DMS114 treated with DMSO at 0.1 percent for 48 hours (cell line): ENCODE data around the gene HPSE.
"Not testable (repeated sequence)": the region's sequence is repeated elsewhere in the genome, so short reads cannot be mapped to it uniquely, and the experiment has no call there.

Source experiments
- DNase-seq: peaks from one replicate; lab custom pipeline; 2025; ENCODE audit not compliant: unreplicated experiment; lab: John Stamatoyannopoulos, UW

The HPSE gene

GRCh38 chr4:83335701-83336100 is 1.1 kb upstream of the HPSE start:
- DNase-seq: no peak

GRCh38 chr4:83331956-83332355 is 2.7 kb downstream of the HPSE start:
- no peak for DNase-seq

- no peak for DNase-seq
Observed at GRCh38 chr4:83329521-83330110, 5.0 kb downstream of the HPSE start.

- DNase-seq: no peak
Observed at GRCh38 chr4:83328521-83329187, 6.0 kb downstream of the HPSE start.

GRCh38 chr4:83326546-83326945 is 8.1 kb downstream of the HPSE start:
- no peak for DNase-seq

- not testable (repeated sequence) for DNase-seq
Observed at GRCh38 chr4:83325306-83325705, 9.3 kb downstream of the HPSE start.

- no peak for DNase-seq
Observed at GRCh38 chr4:83323136-83323535, 11.5 kb downstream of the HPSE start.

- DNase-seq: no peak
Observed at GRCh38 chr4:83320548-83320947, 14.1 kb downstream of the HPSE start.

- DNase-seq: no peak
Observed at GRCh38 chr4:83318666-83319065, 16.0 kb downstream of the HPSE start.

- no peak for DNase-seq
Observed at GRCh38 chr4:83317671-83318070, 17.0 kb downstream of the HPSE start.

- no peak for DNase-seq
Observed at GRCh38 chr4:83316459-83317165, 18.0 kb downstream of the HPSE start.

- no peak for DNase-seq
Observed at GRCh38 chr4:83315341-83315870, 19.2 kb downstream of the HPSE start.

GRCh38 chr4:83308672-83309071 is 26.0 kb downstream of the HPSE start:
- DNase-seq: no peak

GRCh38 chr4:83307920-83308319 is 26.7 kb downstream of the HPSE start:
- no peak for DNase-seq

- DNase-seq: no peak
Observed at GRCh38 chr4:83305187-83305586, 29.5 kb downstream of the HPSE start.

GRCh38 chr4:83297548-83298260 is 36.9 kb downstream of the HPSE start:
- DNase-seq: no peak

GRCh38 chr4:83293305-83294046 is 41.2 kb downstream of the HPSE start:
- no peak for DNase-seq

- not testable (repeated sequence) for DNase-seq
Observed at GRCh38 chr4:83290059-83290774, 44.4 kb downstream of the HPSE start.

GRCh38 chr4:83288381-83288780 is 46.3 kb downstream of the HPSE start:
- not testable (repeated sequence) for DNase-seq

- peak; percentile 8 for DNase-seq
Observed at GRCh38 chr4:83285055-83285407, 49.6 kb downstream of the HPSE start.
